Peyer's patch (tissue), 4 donors: ENCODE measurements around the gene DAP3.

Source experiments
- CTCF ChIP-seq, 6 experiments: fragments of 450-650 bp in 4 of 6; fragments of 200-600 bp in 2 of 6; sonication (generic) in 1 of 6; IDR thresholded peaks; one replicate each; pipeline ENCODE4 v1.5.1; 2017 to 2019; ENCODE audit warnings: antibody characterized with exemption in 6 of 6, mild to moderate bottlenecking in 3 of 6, moderate library complexity in 1 of 6
- POLR2A ChIP-seq, 2 donors: fragments of 450-650 bp; IDR thresholded peaks; one replicate each; pipeline ENCODE4 v1.5.1; 2017; ENCODE audit warnings: antibody characterized with exemption in 2 of 2, mild to moderate bottlenecking in 2 of 2, moderate library complexity in 2 of 2

- TF ChIP-seq POLR2A (IDR thresholded peaks at IDR 0.05): no peak
- TF ChIP-seq CTCF (IDR thresholded peaks at IDR 0.05): no peak
Measured at GRCh38 chr1:155681776-155682175, 7.1 kb upstream of the DAP3 start.
